GM23338 (cell line): ENCODE measurements around the gene CLDN22. TPM values are rescaled to one million over a fixed set of nuclear protein-coding genes. Genes with fewer than 3 reads are reported as not detected.

Experiments
- ATAC-seq: fragments of 200-7000 bp; cut with Tn5 transposase; 3 replicates; pipeline ENCODE4 v1.9.1; 2020
- DNase-seq: peaks from one replicate; pipeline ENCODE4 v3.0.0-alpha.2; 2015; ENCODE audit warnings: low spot score
- H2AFZ ChIP-seq: fragments of 200-600 bp; sonication (generic); 2 replicates; pipeline ENCODE4 v1.8.0; 2016; ENCODE audit warnings: antibody characterized with exemption, mild to moderate bottlenecking, moderate library complexity
- H3F3A ChIP-seq: fragments of 200-600 bp; sonication (generic); replicated peaks from 2 replicates; pipeline ENCODE4 v1.8.0; 2017; ENCODE audit warnings: antibody characterized with exemption, mixed run types, low read depth
- H3K27ac ChIP-seq: fragments of 200-600 bp; sonication (generic); 2 replicates; pipeline ENCODE4 v1.6.1; 2016; ENCODE audit warnings: low read depth
- H3K27me3 ChIP-seq: fragments of 200-600 bp; sonication (generic); 2 replicates; pipeline ENCODE4 v1.8.0; 2016; ENCODE audit warnings: mild to moderate bottlenecking, mixed run types, moderate library complexity; ENCODE audit not compliant: insufficient read depth
- H3K36me3 ChIP-seq: fragments of 200-600 bp; sonication (generic); 2 replicates; pipeline ENCODE4 v1.8.0; 2016; ENCODE audit warnings: mild to moderate bottlenecking; ENCODE audit not compliant: insufficient read depth
- H3K4me1 ChIP-seq: fragments of 200-600 bp; sonication (generic); 2 replicates; pipeline ENCODE4 v1.8.0; 2016; ENCODE audit warnings: mild to moderate bottlenecking, moderate library complexity; ENCODE audit not compliant: insufficient read depth
- H3K4me2 ChIP-seq: fragments of 200-600 bp; sonication (generic); 2 replicates; pipeline ENCODE4 v1.7.1; 2017; ENCODE audit warnings: mixed run types
- H3K4me3 ChIP-seq: fragments of 200-600 bp; sonication (generic); 2 replicates; pipeline ENCODE4 v1.6.1; 2016; ENCODE audit warnings: mixed run types
- H3K79me2 ChIP-seq: fragments of 200-600 bp; sonication (generic); replicated peaks from 2 replicates; pipeline ENCODE4 v1.8.0; 2017; ENCODE audit warnings: mild to moderate bottlenecking; ENCODE audit not compliant: insufficient read depth
- H3K9me2 ChIP-seq: fragments of 200-600 bp; sonication (generic); 2 replicates; pipeline ENCODE4 v1.8.0; 2017; ENCODE audit not compliant: insufficient read depth
- H4K20me1 ChIP-seq: fragments of 200-600 bp; sonication (generic); replicated peaks from 2 replicates; pipeline ENCODE4 v1.8.0; 2017; ENCODE audit warnings: mild to moderate bottlenecking; ENCODE audit not compliant: insufficient read depth
- H3K27ac Mint-ChIP-seq: 2 replicates; pipeline ENCODE4 v1.8.0; 2020; ENCODE audit warnings: inconsistent platforms, mild to moderate bottlenecking, moderate library complexity, mixed read lengths
- H3K27me3 Mint-ChIP-seq: 3 replicates; pipeline ENCODE4 v1.8.0; 2022; ENCODE audit warnings: low read depth, mild to moderate bottlenecking, moderate library complexity, mixed read lengths, inconsistent platforms; ENCODE audit not compliant: insufficient read depth, poor library complexity
- H3K36me3 Mint-ChIP-seq: 3 replicates; pipeline ENCODE4 v1.8.0; 2021; ENCODE audit warnings: low read depth, mild to moderate bottlenecking, inconsistent platforms, moderate library complexity, mixed read lengths
- H3K4me1 Mint-ChIP-seq: 3 replicates; pipeline ENCODE4 v1.8.0; 2020; ENCODE audit warnings: mild to moderate bottlenecking, inconsistent platforms, mixed read lengths
- H3K4me3 Mint-ChIP-seq: 3 replicates; pipeline ENCODE4 v1.8.0; 2021; ENCODE audit warnings: moderate library complexity, mild to moderate bottlenecking, inconsistent platforms, mixed read lengths
- H3K9me3 Mint-ChIP-seq: 3 replicates; pipeline ENCODE4 v1.8.0; 2020; ENCODE audit warnings: moderate library complexity, mild to moderate bottlenecking, inconsistent platforms, mixed read lengths
- ETS1 ChIP-seq: IDR thresholded peaks from 2 replicates; pipeline ENCODE4 v1.6.1; 2016; ENCODE audit warnings: antibody characterized with exemption
- EZH2 ChIP-seq: fragments of 200-600 bp; sonication (generic); IDR thresholded peaks from one replicate; pipeline ENCODE4 v1.8.0; 2017; ENCODE audit warnings: antibody characterized with exemption, mild to moderate bottlenecking, low read depth; ENCODE audit not compliant: unreplicated experiment
- POLR2AphosphoS5 ChIP-seq: IDR thresholded peaks from 2 replicates; pipeline ENCODE4 v1.6.1; 2016; ENCODE audit warnings: antibody characterized with exemption, low read depth
- STAT1 ChIP-seq: IDR thresholded peaks from one replicate; pipeline ENCODE4 v1.6.1; 2016; ENCODE audit warnings: antibody characterized with exemption; ENCODE audit not compliant: unreplicated experiment
- ZNF114 ChIP-seq: fragments of 250-450 bp; sonication (Bioruptor Pico); IDR thresholded peaks from 2 replicates; pipeline ENCODE4 v1.5.0; 2020; ENCODE audit warnings: mild to moderate bottlenecking, moderate library complexity
- ZNF331 ChIP-seq: fragments of 250-450 bp; sonication (Bioruptor Pico); IDR thresholded peaks from 2 replicates; pipeline ENCODE4 v1.5.0; 2020; ENCODE audit warnings: low read depth, mild to moderate bottlenecking, moderate library complexity
- ZNF462 ChIP-seq: fragments of 250-450 bp; sonication (Bioruptor Pico); IDR thresholded peaks from 2 replicates; pipeline ENCODE4 v1.5.0; 2020; ENCODE audit warnings: mild to moderate bottlenecking, moderate library complexity
- polyA plus RNA-seq: library from polyadenylated mRNA; unstranded; fragments of >200 nt; fragmentation: Nextera tagmentation; extraction: Ambion mirVana; gene quantifications from 2 replicates; pipeline ENCODE4 v1.2.1, GENCODE V29; 2016
- total RNA-seq: library from RNA; depleted of rRNA; stranded (reverse); fragments of >200 nt; shearing (Covaris generic); gene quantifications from 2 replicates; pipeline ENCODE4 v1.2.3, GENCODE V29; 2014
- TF ChIP-seq, protein P1 (sequence below), 2 experiments: fragments of 200-600 bp in 1 of 2; sonication (generic) in 1 of 2; conservative IDR thresholded peaks; 2 replicates each; pipeline versions ENCODE4 v1.5.1 to v1.6.1; 2016 to 2017; ENCODE audit warnings: antibody characterized with exemption in 2 of 2, low read depth in 2 of 2, mild to moderate bottlenecking in 2 of 2, moderate library complexity in 1 of 2
- TF ChIP-seq, protein P2 (sequence below): IDR thresholded peaks from one replicate; pipeline ENCODE4 v1.6.1; 2018; ENCODE audit warnings: antibody characterized with exemption; ENCODE audit not compliant: unreplicated experiment

The CLDN22 gene
- total and polyA plus RNA-seq, 2 experiments from 2014 or later, result not detected

DNA sequence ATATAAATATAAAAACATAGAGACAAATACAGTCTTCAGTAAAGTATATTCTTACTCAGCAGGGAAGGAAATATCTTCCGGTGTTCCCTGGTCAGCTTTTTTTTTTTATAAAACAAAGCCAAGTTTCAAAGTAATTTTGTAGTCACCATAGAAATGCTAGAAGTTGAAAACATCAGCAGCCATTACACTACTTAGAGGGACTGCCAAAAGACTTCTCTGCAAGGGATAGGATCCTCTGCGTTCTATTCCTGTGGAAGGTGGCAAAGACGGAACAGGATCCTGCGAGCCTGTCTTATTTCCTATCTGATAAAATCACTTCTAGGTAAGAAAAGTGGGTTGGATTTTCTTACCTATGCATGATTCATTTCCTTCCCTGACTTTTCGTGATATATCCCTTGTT is 19.4 kb downstream of the CLDN22 start:
- TF ChIP-seq STAT1 (no peak), POLR2AphosphoS5 (no peak), ZNF331 (CRISPR knock-in tag) (no peak), ZNF114 (CRISPR knock-in tag) (no peak)
- TF ChIP-seq, protein P1, sequence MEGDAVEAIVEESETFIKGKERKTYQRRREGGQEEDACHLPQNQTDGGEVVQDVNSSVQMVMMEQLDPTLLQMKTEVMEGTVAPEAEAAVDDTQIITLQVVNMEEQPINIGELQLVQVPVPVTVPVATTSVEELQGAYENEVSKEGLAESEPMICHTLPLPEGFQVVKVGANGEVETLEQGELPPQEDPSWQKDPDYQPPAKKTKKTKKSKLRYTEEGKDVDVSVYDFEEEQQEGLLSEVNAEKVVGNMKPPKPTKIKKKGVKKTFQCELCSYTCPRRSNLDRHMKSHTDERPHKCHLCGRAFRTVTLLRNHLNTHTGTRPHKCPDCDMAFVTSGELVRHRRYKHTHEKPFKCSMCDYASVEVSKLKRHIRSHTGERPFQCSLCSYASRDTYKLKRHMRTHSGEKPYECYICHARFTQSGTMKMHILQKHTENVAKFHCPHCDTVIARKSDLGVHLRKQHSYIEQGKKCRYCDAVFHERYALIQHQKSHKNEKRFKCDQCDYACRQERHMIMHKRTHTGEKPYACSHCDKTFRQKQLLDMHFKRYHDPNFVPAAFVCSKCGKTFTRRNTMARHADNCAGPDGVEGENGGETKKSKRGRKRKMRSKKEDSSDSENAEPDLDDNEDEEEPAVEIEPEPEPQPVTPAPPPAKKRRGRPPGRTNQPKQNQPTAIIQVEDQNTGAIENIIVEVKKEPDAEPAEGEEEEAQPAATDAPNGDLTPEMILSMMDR (conservative IDR thresholded peaks at IDR 0.05; ENCODE audit: low read depth in 2 of 2), result no peak
- H3K36me3 Mint-ChIP-seq, result peaks cover 38% of the 10 kb centered on the region
- no peak overlapping the region for H3K4me3 Mint-ChIP-seq
- H3F3A ChIP-seq, result no peaks in the 10 kb centered on the region
- ATAC-seq (no peak), DNase-seq (no peak)
- H4K20me1 ChIP-seq, result 0 out of 2 replicates have a peak, but pooled peaks cover 3% of the 10 kb centered on the region
- H3K27me3 ChIP-seq, result no peaks in the 10 kb centered on the region
- no peaks in the 10 kb centered on the region for H3K27me3 Mint-ChIP-seq
- no peak overlapping the region for H3K4me2 ChIP-seq
- H3K27ac ChIP-seq, result no peak overlapping the region
- H3K4me1 ChIP-seq, result no peaks in the 10 kb centered on the region
- no peaks in the 10 kb centered on the region for H3K9me3 Mint-ChIP-seq
- H3K4me1 Mint-ChIP-seq, result no peaks in the 10 kb centered on the region; the same call in 2 of the 3 replicates
- no peak overlapping the region for H3K4me3 ChIP-seq
- H3K27ac Mint-ChIP-seq, result no peak overlapping the region
- no peak overlapping the region for H2AFZ ChIP-seq
- H3K36me3 ChIP-seq, result peaks cover 12% of the 10 kb centered on the region; the same call in 1 of the 2 replicates
- no peaks in the 10 kb centered on the region for H3K79me2 ChIP-seq
- H3K9me2 ChIP-seq, result no peaks in the 10 kb centered on the region

DNA sequence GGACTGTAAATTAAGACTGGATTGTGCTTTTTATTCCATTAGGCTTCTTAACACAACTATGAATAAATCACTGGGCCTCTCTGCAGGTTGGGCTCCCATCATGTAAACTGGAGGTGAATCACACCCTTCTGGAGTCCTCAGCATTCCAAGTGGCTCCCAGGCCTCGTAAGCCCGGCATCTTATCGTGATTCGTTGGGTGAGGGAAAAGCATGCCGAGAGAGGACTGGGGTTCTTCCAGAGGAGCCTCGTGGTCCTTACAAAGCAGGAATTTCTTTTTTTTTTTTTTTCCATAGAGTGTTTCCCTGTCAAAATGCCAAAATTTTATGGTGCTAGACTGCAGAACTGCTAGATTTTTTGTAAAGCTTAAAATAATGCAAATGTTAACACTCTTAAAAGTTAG is 20.0 kb downstream of the CLDN22 start:
- Histone ChIP-seq H3K4me2 (no peak overlapping the region), H4K20me1 (0 out of 2 replicates have a peak, but pooled peaks cover 3% of the 10 kb centered on the region), H3K4me1 (no peaks in the 10 kb centered on the region), H3K27ac (no peak overlapping the region), H3K36me3 (peaks cover 17% of the 10 kb centered on the region), H3K79me2 (no peaks in the 10 kb centered on the region), H3K9me2 (no peaks in the 10 kb centered on the region), H3K4me3 (no peak overlapping the region), H3F3A (no peaks in the 10 kb centered on the region), H2AFZ (no peak overlapping the region), H3K27me3 (no peaks in the 10 kb centered on the region)
- no peak overlapping the region for H3K27ac Mint-ChIP-seq
- peaks cover 42% of the 10 kb centered on the region for H3K36me3 Mint-ChIP-seq
- no peaks in the 10 kb centered on the region for H3K27me3 Mint-ChIP-seq
- H3K9me3 Mint-ChIP-seq, result no peaks in the 10 kb centered on the region
- DNase-seq (peak; percentile 37), ATAC-seq (peak; percentile 50; the same call in 2 of the 3 replicates)
- H3K4me1 Mint-ChIP-seq, result no peaks in the 10 kb centered on the region; the same call in 2 of the 3 replicates
- no peak overlapping the region for H3K4me3 Mint-ChIP-seq
- TF ChIP-seq EZH2, result no peak
- no peak for TF ChIP-seq ETS1
- TF ChIP-seq, protein P2, sequence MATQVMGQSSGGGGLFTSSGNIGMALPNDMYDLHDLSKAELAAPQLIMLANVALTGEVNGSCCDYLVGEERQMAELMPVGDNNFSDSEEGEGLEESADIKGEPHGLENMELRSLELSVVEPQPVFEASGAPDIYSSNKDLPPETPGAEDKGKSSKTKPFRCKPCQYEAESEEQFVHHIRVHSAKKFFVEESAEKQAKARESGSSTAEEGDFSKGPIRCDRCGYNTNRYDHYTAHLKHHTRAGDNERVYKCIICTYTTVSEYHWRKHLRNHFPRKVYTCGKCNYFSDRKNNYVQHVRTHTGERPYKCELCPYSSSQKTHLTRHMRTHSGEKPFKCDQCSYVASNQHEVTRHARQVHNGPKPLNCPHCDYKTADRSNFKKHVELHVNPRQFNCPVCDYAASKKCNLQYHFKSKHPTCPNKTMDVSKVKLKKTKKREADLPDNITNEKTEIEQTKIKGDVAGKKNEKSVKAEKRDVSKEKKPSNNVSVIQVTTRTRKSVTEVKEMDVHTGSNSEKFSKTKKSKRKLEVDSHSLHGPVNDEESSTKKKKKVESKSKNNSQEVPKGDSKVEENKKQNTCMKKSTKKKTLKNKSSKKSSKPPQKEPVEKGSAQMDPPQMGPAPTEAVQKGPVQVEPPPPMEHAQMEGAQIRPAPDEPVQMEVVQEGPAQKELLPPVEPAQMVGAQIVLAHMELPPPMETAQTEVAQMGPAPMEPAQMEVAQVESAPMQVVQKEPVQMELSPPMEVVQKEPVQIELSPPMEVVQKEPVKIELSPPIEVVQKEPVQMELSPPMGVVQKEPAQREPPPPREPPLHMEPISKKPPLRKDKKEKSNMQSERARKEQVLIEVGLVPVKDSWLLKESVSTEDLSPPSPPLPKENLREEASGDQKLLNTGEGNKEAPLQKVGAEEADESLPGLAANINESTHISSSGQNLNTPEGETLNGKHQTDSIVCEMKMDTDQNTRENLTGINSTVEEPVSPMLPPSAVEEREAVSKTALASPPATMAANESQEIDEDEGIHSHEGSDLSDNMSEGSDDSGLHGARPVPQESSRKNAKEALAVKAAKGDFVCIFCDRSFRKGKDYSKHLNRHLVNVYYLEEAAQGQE, result no peak
- no peak for TF ChIP-seq POLR2AphosphoS5
- no peak for TF ChIP-seq ZNF462 (CRISPR knock-in tag)
- TF ChIP-seq STAT1, result no peak
